ENCODE results near the gene GALNT2. TPM values are rescaled to one million over a fixed set of nuclear protein-coding genes. Genes with fewer than 3 reads are reported as not detected.

GALNT2 gene
- total and polyA plus RNA-seq, 4 donors, result 47.5 to 182 (median 114) TPM

GRCh38 chr1:230288641-230289349 is 221.8 kb downstream of the GALNT2 start:
- no peaks in the 10 kb centered on the region for H3K27me3 ChIP-seq (ENCODE audit: control insufficient read depth in 4 of 4, insufficient read depth in 4 of 4, low read length in 3 of 4)
- no peaks in the 10 kb centered on the region for H3K36me3 ChIP-seq (ENCODE audit: control insufficient read depth in 4 of 4, insufficient read depth in 3 of 4, low read depth in 1 of 4, low read length in 3 of 4)
- H3K9me3 ChIP-seq (ENCODE audit: control insufficient read depth in 4 of 4, low read length in 3 of 4), result no peaks in the 10 kb centered on the region
- H3K9ac ChIP-seq (ENCODE audit: low read depth in 1 of 2, low read length in 2 of 2), result no peak overlapping the region
- H3K4me3 ChIP-seq (ENCODE audit: low read depth in 1 of 3, low read length in 3 of 3), result no peak overlapping the region
- DNase-seq (ENCODE audit: low spot score), result no peak
- H3K4me1 ChIP-seq (ENCODE audit: control insufficient read depth in 4 of 4, insufficient read depth in 4 of 4, low read length in 3 of 4), result peaks cover 0 to 4% (median 0%) of the 10 kb centered on the region in 4 donors
- no peak overlapping the region for H3K27ac ChIP-seq (ENCODE audit: low read depth in 1 of 2, low read length in 2 of 2)
- WGBS, result 90% methylated on average over 14 of the region's 14 CpGs
- TF ChIP-seq MAX (IDR thresholded peaks at IDR 0.05) (no peak), EGR1 (IDR thresholded peaks at IDR 0.05; ENCODE audit: low read depth in 2 of 2) (no peak), RAD21 (IDR thresholded peaks at IDR 0.05) (no peak), ZBTB33 (IDR thresholded peaks at IDR 0.05) (no peak), REST (IDR thresholded peaks at IDR 0.05) (peak; percentile 84)

- Histone ChIP-seq H3K4me3 (ENCODE audit: low read depth in 1 of 3, low read length in 3 of 3) (no peak overlapping the region), H3K9me3 (ENCODE audit: control insufficient read depth in 4 of 4, low read length in 3 of 4) (no peaks in the 10 kb centered on the region), H3K36me3 (ENCODE audit: control insufficient read depth in 4 of 4, insufficient read depth in 3 of 4, low read depth in 1 of 4, low read length in 3 of 4) (no peaks in the 10 kb centered on the region), H3K27me3 (ENCODE audit: control insufficient read depth in 4 of 4, insufficient read depth in 4 of 4, low read length in 3 of 4) (no peaks in the 10 kb centered on the region), H3K9ac (ENCODE audit: low read depth in 1 of 2, low read length in 2 of 2) (no peak overlapping the region), H3K4me1 (ENCODE audit: control insufficient read depth in 4 of 4, insufficient read depth in 4 of 4, low read length in 3 of 4) (peaks cover 0 to 4% (median 0%) of the 10 kb centered on the region in 4 donors), H3K27ac (ENCODE audit: low read depth in 1 of 2, low read length in 2 of 2) (no peak overlapping the region)
- TF ChIP-seq RXRA (IDR thresholded peaks at IDR 0.05) (no peak), JUND (IDR thresholded peaks at IDR 0.05) (no peak), ZBTB33 (IDR thresholded peaks at IDR 0.05) (no peak), CTCF (IDR thresholded peaks at IDR 0.05; ENCODE audit: low read depth, low read length, missing input control) (no peak), RAD21 (IDR thresholded peaks at IDR 0.05) (no peak), NR2F2 (IDR thresholded peaks at IDR 0.05) (no peak)
- WGBS, result 85% methylated on average over 5 of the region's 5 CpGs
- DNase-seq (ENCODE audit: low spot score), result no peak
Measured at GRCh38 chr1:230289350-230289644, 222.3 kb downstream of the GALNT2 start.
